Hepatocyte (in vitro differentiated cells): ENCODE measurements around the gene DNAH17. TPM values are rescaled to one million over a fixed set of nuclear protein-coding genes. Genes with fewer than 3 reads are reported as not detected.

Source experiments
- DNase-seq: peaks from one replicate; pipeline ENCODE4 v3.0.0-alpha.2; 2016; ENCODE audit warnings: low spot score
- H2AFZ ChIP-seq: fragments of 200-600 bp; sonication (generic); 2 replicates; pipeline ENCODE4 v1.6.0; 2016; ENCODE audit warnings: antibody characterized with exemption, mild to moderate bottlenecking
- H3K27ac ChIP-seq: fragments of 200-600 bp; sonication (generic); 2 replicates; pipeline ENCODE4 v1.5.1; 2016; ENCODE audit warnings: mild to moderate bottlenecking
- H3K27me3 ChIP-seq: fragments of 200-600 bp; sonication (generic); 2 replicates; pipeline ENCODE4 v1.6.1; 2016
- H3K36me3 ChIP-seq: fragments of 200-600 bp; sonication (generic); replicated peaks from 2 replicates; pipeline ENCODE4 v1.5.1; 2016; ENCODE audit warnings: low read depth; ENCODE audit not compliant: insufficient read depth
- H3K4me1 ChIP-seq: fragments of 200-600 bp; sonication (generic); 2 replicates; pipeline ENCODE4 v1.5.1; 2016; ENCODE audit warnings: mild to moderate bottlenecking, moderate library complexity; ENCODE audit not compliant: insufficient read depth
- H3K4me2 ChIP-seq: fragments of 200-600 bp; sonication (generic); 2 replicates; pipeline ENCODE4 v1.6.0; 2016
- H3K4me3 ChIP-seq: fragments of 200-600 bp; sonication (generic); 2 replicates; pipeline ENCODE4 v1.5.1; 2016; ENCODE audit warnings: mild to moderate bottlenecking
- H3K79me2 ChIP-seq: fragments of 200-600 bp; sonication (generic); 2 replicates; pipeline ENCODE4 v1.6.0; 2017; ENCODE audit warnings: mild to moderate bottlenecking
- H3K9me2 ChIP-seq: fragments of 200-600 bp; sonication (generic); replicated peaks from 2 replicates; pipeline ENCODE4 v1.6.0; 2017; ENCODE audit warnings: mild to moderate bottlenecking; ENCODE audit not compliant: insufficient read depth
- H3K9me3 ChIP-seq: fragments of 200-600 bp; sonication (generic); 2 replicates; pipeline ENCODE4 v1.5.1; 2016; ENCODE audit warnings: low read depth, mild to moderate bottlenecking
- H4K20me1 ChIP-seq: fragments of 200-600 bp; sonication (generic); 2 replicates; pipeline ENCODE4 v1.6.0; 2016; ENCODE audit warnings: mild to moderate bottlenecking; ENCODE audit not compliant: insufficient read depth, poor library complexity, severe bottlenecking
- EZH2 ChIP-seq: fragments of 200-600 bp; sonication (generic); IDR thresholded peaks from 2 replicates; pipeline ENCODE4 v1.6.1; 2016; ENCODE audit warnings: antibody characterized with exemption, mild to moderate bottlenecking, borderline replicate concordance
- EZH2phosphoT487 ChIP-seq: fragments of 200-600 bp; sonication (generic); IDR thresholded peaks from one replicate; pipeline ENCODE4 v1.6.1; 2018; ENCODE audit warnings: antibody characterized with exemption, mild to moderate bottlenecking, low read depth, moderate library complexity; ENCODE audit not compliant: unreplicated experiment, severe bottlenecking
- WGBS: methylation state at CpG from one replicate; pipeline ENCODE4 v1.1.6; 2016; ENCODE audit warnings: low lambda C conversion rate; ENCODE audit errors: missing lambda C conversion rate; 5-methylcytosine and 5-hydroxymethylcytosine counted together
- polyA plus RNA-seq: library from polyadenylated mRNA; unstranded; fragments of >200 nt; fragmentation: Nextera tagmentation; extraction: Ambion mirVana; gene quantifications from 2 replicates; pipeline ENCODE4 v1.2.1, GENCODE V29; 2016
- total RNA-seq: library from RNA; depleted of rRNA; stranded (reverse); fragments of >200 nt; gene quantifications from 2 replicates; pipeline ENCODE4 v1.2.3, GENCODE V29; 2014
- TF ChIP-seq, protein P1 (sequence below): fragments of 200-600 bp; sonication (generic); IDR thresholded peaks from 2 replicates; pipeline ENCODE4 v1.5.1; 2016; ENCODE audit warnings: antibody characterized with exemption, mild to moderate bottlenecking; ENCODE audit not compliant: poor library complexity

The DNAH17 gene
- total and polyA plus RNA-seq, 2 experiments from 2014 or later: 0.20 to 1.5 TPM

- TF ChIP-seq, protein P1, sequence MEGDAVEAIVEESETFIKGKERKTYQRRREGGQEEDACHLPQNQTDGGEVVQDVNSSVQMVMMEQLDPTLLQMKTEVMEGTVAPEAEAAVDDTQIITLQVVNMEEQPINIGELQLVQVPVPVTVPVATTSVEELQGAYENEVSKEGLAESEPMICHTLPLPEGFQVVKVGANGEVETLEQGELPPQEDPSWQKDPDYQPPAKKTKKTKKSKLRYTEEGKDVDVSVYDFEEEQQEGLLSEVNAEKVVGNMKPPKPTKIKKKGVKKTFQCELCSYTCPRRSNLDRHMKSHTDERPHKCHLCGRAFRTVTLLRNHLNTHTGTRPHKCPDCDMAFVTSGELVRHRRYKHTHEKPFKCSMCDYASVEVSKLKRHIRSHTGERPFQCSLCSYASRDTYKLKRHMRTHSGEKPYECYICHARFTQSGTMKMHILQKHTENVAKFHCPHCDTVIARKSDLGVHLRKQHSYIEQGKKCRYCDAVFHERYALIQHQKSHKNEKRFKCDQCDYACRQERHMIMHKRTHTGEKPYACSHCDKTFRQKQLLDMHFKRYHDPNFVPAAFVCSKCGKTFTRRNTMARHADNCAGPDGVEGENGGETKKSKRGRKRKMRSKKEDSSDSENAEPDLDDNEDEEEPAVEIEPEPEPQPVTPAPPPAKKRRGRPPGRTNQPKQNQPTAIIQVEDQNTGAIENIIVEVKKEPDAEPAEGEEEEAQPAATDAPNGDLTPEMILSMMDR: no peak
- no peak for TF ChIP-seq EZH2phosphoT487
- TF ChIP-seq EZH2: no peak
- Histone ChIP-seq H2AFZ (no peak overlapping the region), H3K4me1 (no peaks in the 10 kb centered on the region), H3K4me3 (no peak overlapping the region), H4K20me1 (no peaks in the 10 kb centered on the region), H3K27ac (no peak overlapping the region), H3K27me3 (no peaks in the 10 kb centered on the region), H3K9me3 (no peaks in the 10 kb centered on the region), H3K4me2 (no peak overlapping the region), H3K9me2 (no peaks in the 10 kb centered on the region), H3K36me3 (no peaks in the 10 kb centered on the region), H3K79me2 (no peaks in the 10 kb centered on the region)
- WGBS: 92% methylated on average over 14 of the region's 14 CpGs
- no peak for DNase-seq
Observed at GRCh38 chr17:78449983-78450595, 127.1 kb downstream of the DNAH17 start.

GRCh38 chr17:78448356-78448993 lies 128.7 kb downstream of the DNAH17 start:
- H3K4me2 ChIP-seq: no peak overlapping the region

GRCh38 chr17:78446833-78447232 lies 130.4 kb downstream of the DNAH17 start:
- no peaks in the 10 kb centered on the region for H3K36me3 ChIP-seq
- H4K20me1 ChIP-seq: no peaks in the 10 kb centered on the region
- no peaks in the 10 kb centered on the region for H3K9me3 ChIP-seq
- H3K79me2 ChIP-seq: no peaks in the 10 kb centered on the region
- WGBS: 97% methylated on average over 7 of the region's 7 CpGs
- H3K27ac ChIP-seq: no peak overlapping the region
- H3K4me3 ChIP-seq: no peak overlapping the region
- TF ChIP-seq, protein P1: no peak
- no peak for TF ChIP-seq EZH2phosphoT487
- TF ChIP-seq EZH2: no peak
- H3K9me2 ChIP-seq: no peaks in the 10 kb centered on the region
- H3K4me2 ChIP-seq: no peak overlapping the region
- no peaks in the 10 kb centered on the region for H3K27me3 ChIP-seq
- no peak overlapping the region for H2AFZ ChIP-seq
- no peak for DNase-seq
- no peaks in the 10 kb centered on the region for H3K4me1 ChIP-seq

More at GRCh38 chr17:78448356-78448993, 128.7 kb downstream of the DNAH17 start:
- no peaks in the 10 kb centered on the region for H3K36me3 ChIP-seq
- H3K9me3 ChIP-seq: no peaks in the 10 kb centered on the region
- no peaks in the 10 kb centered on the region for H3K4me1 ChIP-seq
- H3K27ac ChIP-seq: no peak overlapping the region
- no peaks in the 10 kb centered on the region for H3K9me2 ChIP-seq
- no peak overlapping the region for H2AFZ ChIP-seq
- TF ChIP-seq EZH2phosphoT487 (no peak), EZH2 (no peak)
- TF ChIP-seq, protein P1: no peak
- no peaks in the 10 kb centered on the region for H3K79me2 ChIP-seq
- 66% methylated on average over 5 of the region's 5 CpGs for WGBS
- H3K27me3 ChIP-seq: no peaks in the 10 kb centered on the region
- H3K4me3 ChIP-seq: no peak overlapping the region
- DNase-seq: no peak
- no peaks in the 10 kb centered on the region for H4K20me1 ChIP-seq
